ENCODE data around the gene COA4. TPM values are rescaled to one million over a fixed set of nuclear protein-coding genes. Genes with fewer than 3 reads are reported as not detected.
"Not testable (repeated sequence)": the region's sequence is repeated elsewhere in the genome, so short reads cannot be mapped to it uniquely, and the experiment has no call there.

The COA4 gene
- total RNA-seq = 15.6 TPM

GRCh38 chr11:73876424-73877310, at the start of gene COA4, which contains the start of gene PAAF1:
COA4 (minus strand) TSS chr11:73876846; CDS start chr11:73873378, 3,468 bp downstream.
PAAF1 (plus strand) TSS chr11:73876999; CDS start chr11:73877022, 23 bp downstream.
- H3K4me3 ChIP-seq (ENCODE audit: low read length) = peak within 1 kb of the TSS; percentile 72
- no peaks in the 10 kb centered on the region for H3K27me3 ChIP-seq (ENCODE audit: insufficient read depth, low read length)
- peaks cover 24% of the 10 kb centered on the region for H3K4me1 ChIP-seq (ENCODE audit: insufficient read depth, low read length)
- no peaks in the 10 kb centered on the region for H3K9me3 ChIP-seq (ENCODE audit: low read depth, low read length)

GRCh38 chr11:73921180-73921579, 44.5 kb upstream of the COA4 start:
- Histone ChIP-seq H3K4me3 (ENCODE audit: low read length) (no peak overlapping the region), H3K4me1 (ENCODE audit: insufficient read depth, low read length) (peaks cover 9% of the 10 kb centered on the region), H3K9me3 (ENCODE audit: low read depth, low read length) (no peaks in the 10 kb centered on the region), H3K27me3 (ENCODE audit: insufficient read depth, low read length) (no peaks in the 10 kb centered on the region)

- Histone ChIP-seq H3K4me3 (ENCODE audit: low read length) (no peak overlapping the region), H3K4me1 (ENCODE audit: insufficient read depth, low read length) (peaks cover 9% of the 10 kb centered on the region), H3K27me3 (ENCODE audit: insufficient read depth, low read length) (no peaks in the 10 kb centered on the region), H3K9me3 (ENCODE audit: low read depth, low read length) (no peaks in the 10 kb centered on the region)
Observed at GRCh38 chr11:73916435-73916834, 39.8 kb upstream of the COA4 start.

- Histone ChIP-seq H3K4me1 (ENCODE audit: insufficient read depth, low read length) (peaks cover 9% of the 10 kb centered on the region), H3K27me3 (ENCODE audit: insufficient read depth, low read length) (no peaks in the 10 kb centered on the region), H3K4me3 (ENCODE audit: low read length) (no peak overlapping the region), H3K9me3 (ENCODE audit: low read depth, low read length) (no peaks in the 10 kb centered on the region)
Observed at GRCh38 chr11:73914284-73914683, 37.6 kb upstream of the COA4 start.

GRCh38 chr11:73913472-73913871, 36.8 kb upstream of the COA4 start:
- Histone ChIP-seq H3K9me3 (ENCODE audit: low read depth, low read length) (no peaks in the 10 kb centered on the region), H3K4me3 (ENCODE audit: low read length) (no peak overlapping the region), H3K4me1 (ENCODE audit: insufficient read depth, low read length) (peaks cover 9% of the 10 kb centered on the region)

GRCh38 chr11:73912026-73912425, 35.4 kb upstream of the COA4 start:
- Histone ChIP-seq H3K9me3 (ENCODE audit: low read depth, low read length) (no peaks in the 10 kb centered on the region), H3K4me3 (ENCODE audit: low read length) (no peak overlapping the region), H3K27me3 (ENCODE audit: insufficient read depth, low read length) (no peaks in the 10 kb centered on the region), H3K4me1 (ENCODE audit: insufficient read depth, low read length) (peaks cover 2% of the 10 kb centered on the region)

More at GRCh38 chr11:73913472-73913871, 36.8 kb upstream of the COA4 start:
- H3K27me3 ChIP-seq (ENCODE audit: insufficient read depth, low read length) = no peaks in the 10 kb centered on the region

GRCh38 chr11:73907191-73907590, 30.5 kb upstream of the COA4 start:
- Histone ChIP-seq H3K27me3 (ENCODE audit: insufficient read depth, low read length) (no peaks in the 10 kb centered on the region), H3K4me3 (ENCODE audit: low read length) (no peak overlapping the region), H3K4me1 (ENCODE audit: insufficient read depth, low read length) (no peaks in the 10 kb centered on the region), H3K9me3 (ENCODE audit: low read depth, low read length) (no peaks in the 10 kb centered on the region)

GRCh38 chr11:73902303-73902702, 25.7 kb upstream of the COA4 start:
- H3K9me3 ChIP-seq (ENCODE audit: low read depth, low read length) = no peaks in the 10 kb centered on the region
- H3K4me3 ChIP-seq (ENCODE audit: low read length) = no peak overlapping the region
- no peaks in the 10 kb centered on the region for H3K4me1 ChIP-seq (ENCODE audit: insufficient read depth, low read length)
- no peaks in the 10 kb centered on the region for H3K27me3 ChIP-seq (ENCODE audit: insufficient read depth, low read length)

GRCh38 chr11:73894725-73895335, 18.2 kb upstream of the COA4 start:
- H3K9me3 ChIP-seq (ENCODE audit: low read depth, low read length) = no peaks in the 10 kb centered on the region
- no peaks in the 10 kb centered on the region for H3K27me3 ChIP-seq (ENCODE audit: insufficient read depth, low read length)
- H3K4me1 ChIP-seq (ENCODE audit: insufficient read depth, low read length) = no peaks in the 10 kb centered on the region
- no peak overlapping the region for H3K4me3 ChIP-seq (ENCODE audit: low read length)

GRCh38 chr11:73893041-73893440, 16.4 kb upstream of the COA4 start:
- no peaks in the 10 kb centered on the region for H3K9me3 ChIP-seq (ENCODE audit: low read depth, low read length)
- no peaks in the 10 kb centered on the region for H3K4me1 ChIP-seq (ENCODE audit: insufficient read depth, low read length)
- no peaks in the 10 kb centered on the region for H3K27me3 ChIP-seq (ENCODE audit: insufficient read depth, low read length)
- no peak overlapping the region for H3K4me3 ChIP-seq (ENCODE audit: low read length)

GRCh38 chr11:73889536-73889935, 12.9 kb upstream of the COA4 start:
- Histone ChIP-seq H3K27me3 (ENCODE audit: insufficient read depth, low read length) (no peaks in the 10 kb centered on the region), H3K4me1 (ENCODE audit: insufficient read depth, low read length) (no peaks in the 10 kb centered on the region), H3K9me3 (ENCODE audit: low read depth, low read length) (no peaks in the 10 kb centered on the region), H3K4me3 (ENCODE audit: low read length) (no peak overlapping the region)

- no peak overlapping the region for H3K4me3 ChIP-seq (ENCODE audit: low read length)
- no peaks in the 10 kb centered on the region for H3K9me3 ChIP-seq (ENCODE audit: low read depth, low read length)
- no peaks in the 10 kb centered on the region for H3K27me3 ChIP-seq (ENCODE audit: insufficient read depth, low read length)
- no peaks in the 10 kb centered on the region for H3K4me1 ChIP-seq (ENCODE audit: insufficient read depth, low read length)
Observed at GRCh38 chr11:73889019-73889418, 12.4 kb upstream of the COA4 start.

GRCh38 chr11:73888244-73888643, 11.6 kb upstream of the COA4 start:
- H3K27me3 ChIP-seq (ENCODE audit: insufficient read depth, low read length) = no peaks in the 10 kb centered on the region
- H3K4me1 ChIP-seq (ENCODE audit: insufficient read depth, low read length) = no peaks in the 10 kb centered on the region
- H3K4me3 ChIP-seq (ENCODE audit: low read length) = no peak overlapping the region
- H3K9me3 ChIP-seq (ENCODE audit: low read depth, low read length) = no peaks in the 10 kb centered on the region

GRCh38 chr11:73883856-73884255, 7.2 kb upstream of the COA4 start:
- Histone ChIP-seq H3K9me3 (ENCODE audit: low read depth, low read length) (no peaks in the 10 kb centered on the region), H3K4me3 (ENCODE audit: low read length) (no peak overlapping the region), H3K27me3 (ENCODE audit: insufficient read depth, low read length) (no peaks in the 10 kb centered on the region), H3K4me1 (ENCODE audit: insufficient read depth, low read length) (no peaks in the 10 kb centered on the region)

GRCh38 chr11:73880449-73880848, 3.8 kb upstream of the COA4 start:
- H3K4me3 ChIP-seq (ENCODE audit: low read length); H3K9me3 ChIP-seq (ENCODE audit: low read depth, low read length); H3K27me3 ChIP-seq (ENCODE audit: insufficient read depth, low read length): not testable (repeated sequence)
- H3K4me1 ChIP-seq (ENCODE audit: insufficient read depth, low read length) = peaks cover 13% of the 10 kb centered on the region
